Endometrial microvascular endothelial cells (primary cell): ENCODE measurements around the gene CYP1A2. TPM values are rescaled to one million over a fixed set of nuclear protein-coding genes. Genes with fewer than 3 reads are reported as not detected.
"Not testable (repeated sequence)": the region's sequence is repeated elsewhere in the genome, so short reads cannot be mapped to it uniquely, and the experiment has no call there.

ENCODE experiments used
- in situ Hi-C: cut with HindIII; loops from 2 replicates; pipeline ENCODE4 v1.10.0; 2017; ENCODE audit warnings: low sequenced_read_pairs, low pct_unique_long_range_greater_than_20kb; ENCODE audit errors: inconsistent ontology term
- total RNA-seq: library from RNA; depleted of rRNA; stranded (reverse); fragments of >200 nt; gene quantifications from one replicate; pipeline ENCODE4 v1.2.3, GENCODE V29; 2015; ENCODE audit errors: inconsistent ontology term

CYP1A2 gene
- not detected for total RNA-seq

GRCh38 chr15:74748322-74748946 lies at the start of gene CYP1A2:
Gene CYP1A2, plus strand, starts transcription at chr15:74748845. Its CDS starts 894 bp downstream, at chr15:74749739.
- in situ Hi-C loops, result no loop called here

- in situ Hi-C loops, result no loop called here
These were observed 39.6 kb upstream of the CYP1A2 start for GRCh38 chr15:74709011-74709410.

DNA sequence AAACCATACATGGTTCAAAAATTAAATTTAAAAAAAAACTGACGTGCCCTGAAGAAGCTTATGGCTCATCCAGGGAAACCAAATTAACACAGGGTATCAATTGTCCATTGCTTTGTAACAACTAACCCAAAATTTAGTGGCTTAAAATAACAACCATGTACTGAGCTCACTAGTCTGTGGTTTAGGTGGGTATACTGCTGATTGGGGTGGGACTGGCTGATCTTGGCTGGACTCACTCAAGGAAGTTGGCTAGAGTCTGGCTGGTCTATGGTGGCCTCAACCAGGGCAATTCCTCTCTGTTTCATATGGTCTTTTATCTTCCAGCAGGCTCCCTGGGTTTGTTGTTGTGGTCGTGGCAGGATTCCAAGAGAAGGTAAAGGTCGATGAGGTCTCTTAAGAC lies 38.8 kb upstream of the CYP1A2 start:
- in situ Hi-C loops, result no loop called here

GRCh38 chr15:74710319-74711094 lies 38.1 kb upstream of the CYP1A2 start:
- in situ Hi-C loops, result no loop called here

GRCh38 chr15:74712311-74712710 lies 36.3 kb upstream of the CYP1A2 start:
- in situ Hi-C loops, result no loop called here

GRCh38 chr15:74716651-74717050 lies 32.0 kb upstream of the CYP1A2 start:
- in situ Hi-C loops, result no loop called here

DNA sequence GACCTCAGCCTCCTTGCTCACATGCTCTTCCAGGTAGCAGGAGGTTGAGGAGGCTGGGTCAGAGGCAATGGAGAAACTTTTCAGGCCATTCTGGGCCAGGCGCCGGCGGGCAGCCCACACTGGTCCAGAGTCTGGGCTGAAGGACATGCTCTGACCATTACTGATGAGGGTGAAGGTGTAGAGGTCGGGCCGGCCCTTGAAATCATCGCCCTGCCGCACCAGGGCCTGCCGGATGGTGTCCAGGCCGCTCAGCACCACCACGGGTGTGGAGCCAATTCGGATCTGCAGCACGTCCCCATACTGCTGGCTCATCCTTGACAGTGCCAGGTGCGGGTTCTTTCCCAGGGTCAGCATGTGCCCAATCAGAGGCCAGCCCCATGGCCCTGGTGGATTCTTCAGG lies 26.1 kb upstream of the CYP1A2 start:
- in situ Hi-C loops, result no loop called here

DNA sequence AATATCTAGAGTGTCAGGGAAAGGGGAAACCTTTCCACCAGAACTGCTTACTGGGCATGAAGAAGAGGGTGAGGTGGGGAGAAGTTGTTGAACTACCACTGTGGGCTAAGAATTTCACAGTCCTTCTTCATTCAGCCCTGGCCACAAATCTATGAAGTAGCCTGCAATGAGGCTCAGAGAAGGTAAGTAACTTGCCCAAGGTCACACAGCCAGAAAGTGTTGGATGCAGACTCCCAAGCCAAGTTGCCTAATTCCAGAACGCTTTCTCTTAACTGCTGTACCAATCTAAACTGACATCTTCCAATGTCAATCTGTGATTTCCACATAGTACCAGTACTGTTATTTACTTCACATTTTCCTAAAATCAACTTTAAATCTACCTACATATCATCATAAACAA lies 25.5 kb upstream of the CYP1A2 start:
- in situ Hi-C loops, result no loop called here

- in situ Hi-C loops, result no loop called here
These were observed 24.8 kb upstream of the CYP1A2 start for GRCh38 chr15:74723754-74724334.

DNA sequence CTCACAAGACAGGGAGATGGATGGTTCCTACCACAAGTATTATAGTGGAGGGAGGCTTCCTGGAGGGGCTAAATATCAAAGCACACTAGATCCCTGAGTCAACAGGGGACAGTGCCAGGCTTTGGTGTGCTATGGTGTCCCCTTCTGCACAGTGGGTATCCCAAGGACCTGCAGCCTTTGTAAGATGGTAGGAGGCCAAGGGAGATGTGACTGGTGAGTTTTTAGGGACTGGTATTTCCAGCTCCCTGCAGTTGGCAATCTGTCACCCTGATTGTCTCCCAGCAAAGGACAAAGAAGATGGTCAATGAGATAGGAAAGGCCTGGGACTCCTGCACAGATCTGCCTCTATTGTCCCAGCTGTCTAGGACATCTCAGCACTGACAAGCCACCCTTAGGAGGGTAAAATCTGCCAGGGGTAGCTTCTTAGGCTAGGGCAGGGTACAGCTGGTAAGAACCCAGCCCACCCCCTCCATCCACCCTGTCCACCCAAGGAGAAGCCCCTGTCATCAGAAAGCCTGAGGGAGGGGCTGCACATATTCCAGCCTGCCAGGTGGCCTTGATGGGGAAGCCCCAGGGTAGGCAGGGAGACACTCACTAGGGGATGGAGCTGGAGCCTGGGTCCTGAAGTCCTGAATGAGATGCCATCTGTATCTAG lies 23.9 kb upstream of the CYP1A2 start:
- in situ Hi-C loops, result no loop called here

GRCh38 chr15:74725225-74725774 lies 23.3 kb upstream of the CYP1A2 start, which contains the start of gene CYP1A1:
Gene CYP1A1, minus strand, starts transcription at chr15:74725528. Its CDS starts 2,431 bp downstream, at chr15:74723097.
- in situ Hi-C loops, result no loop called here

GRCh38 chr15:74725845-74726773 lies 22.5 kb upstream of the CYP1A2 start:
- in situ Hi-C loops, result no loop called here

DNA sequence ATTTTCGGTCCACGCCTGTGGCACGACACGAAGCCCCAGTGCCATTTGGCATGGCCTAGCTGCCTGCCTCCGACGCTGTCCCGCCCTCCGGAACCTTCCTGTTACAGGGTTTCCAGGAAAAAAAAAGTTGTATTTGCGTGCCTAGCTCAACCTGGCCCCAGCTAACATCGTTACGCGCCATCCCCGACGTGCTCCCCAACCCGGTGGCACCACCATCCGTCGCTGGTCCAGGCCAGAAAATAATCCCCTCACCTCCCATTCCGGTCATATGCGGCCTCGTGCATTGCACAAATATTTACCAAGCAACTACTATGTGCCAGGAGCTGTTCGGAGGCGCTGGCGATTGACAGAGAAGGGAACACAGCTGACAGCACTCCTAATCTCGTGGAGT lies 21.9 kb upstream of the CYP1A2 start:
- in situ Hi-C loops, result no loop called here

- in situ Hi-C loops, result no loop called here
These were observed 20.9 kb upstream of the CYP1A2 start for GRCh38 chr15:74727727-74728126.

GRCh38 chr15:74728699-74729098 lies 19.9 kb upstream of the CYP1A2 start:
- in situ Hi-C loops, result not testable (repeated sequence)

- in situ Hi-C loops, result not testable (repeated sequence)
These were observed 19.3 kb upstream of the CYP1A2 start for GRCh38 chr15:74729372-74729771.

GRCh38 chr15:74730619-74731316 lies 17.9 kb upstream of the CYP1A2 start:
- in situ Hi-C loops, result no loop called here

- in situ Hi-C loops, result no loop called here
These were observed 15.8 kb upstream of the CYP1A2 start for GRCh38 chr15:74732846-74733245.
